Renal cortical epithelial cell (primary cell): ENCODE measurements around the gene GOLGA8T. TPM values are rescaled to one million over a fixed set of nuclear protein-coding genes. Genes with fewer than 3 reads are reported as not detected.
"Not testable (repeated sequence)": the region's sequence is repeated elsewhere in the genome, so short reads cannot be mapped to it uniquely, and the experiment has no call there.

Experiments
- DNase-seq: peaks from one replicate; pipeline ENCODE4 v3.0.0-alpha.2; 2011; ENCODE audit warnings: low read depth
- total RNA-seq: library from RNA; depleted of rRNA; stranded (reverse); fragments of >200 nt; gene quantifications from 2 replicates; pipeline ENCODE4 v1.2.3, GENCODE V29; 2014

Gene GOLGA8T
- total RNA-seq, 1 donor from 2014 or later: 0.30 TPM

GRCh38 chr15:30192119-30192745 is 57.4 kb downstream of the GOLGA8T start:
- not testable (repeated sequence) for DNase-seq

- DNase-seq: not testable (repeated sequence)
Measured at GRCh38 chr15:30192892-30193291, 58.0 kb downstream of the GOLGA8T start.

Other genes starting within 250 kb of the GOLGA8T start
- gene GOLGA8J, start 52.1 kb upstream of the GOLGA8T start, total RNA-seq: 0.10 TPM in 1 of 2 replicates, not detected in the other